Adipocyte (in vitro differentiated cells): ENCODE results near the gene TBC1D4.

Source experiments
- DNase-seq: peaks from one replicate; pipeline ENCODE4 v3.0.0-alpha.2; 2015; ENCODE audit warnings: low read depth
- H3K27me3 ChIP-seq: replicated peaks from 2 replicates; pipeline ENCODE4 v1.7.0; 2013; ENCODE audit warnings: mild to moderate bottlenecking, low read length, moderate library complexity; ENCODE audit not compliant: control insufficient read depth, insufficient read depth
- H3K36me3 ChIP-seq: 2 replicates; pipeline ENCODE4 v1.7.0; 2013; ENCODE audit warnings: low read length, mild to moderate bottlenecking, moderate library complexity; ENCODE audit not compliant: control insufficient read depth, insufficient read depth, severe bottlenecking
- H3K4me1 ChIP-seq: 2 replicates; pipeline ENCODE4 v1.7.0; 2013; ENCODE audit warnings: mild to moderate bottlenecking, low read length, moderate library complexity; ENCODE audit not compliant: control insufficient read depth, insufficient read depth
- H3K4me3 ChIP-seq: 2 replicates; pipeline ENCODE4 v1.7.0; 2013; ENCODE audit warnings: mild to moderate bottlenecking, low read length, moderate library complexity
- H3K9ac ChIP-seq: 2 replicates; pipeline ENCODE4 v1.7.0; 2013; ENCODE audit warnings: mild to moderate bottlenecking, low read length, moderate library complexity
- H3K9me3 ChIP-seq: 2 replicates; pipeline ENCODE4 v1.7.0; 2013; ENCODE audit warnings: mild to moderate bottlenecking, low read length, moderate library complexity; ENCODE audit not compliant: control insufficient read depth

Gene TBC1D4

GRCh38 chr13:75506018-75506417, 24.0 kb upstream of the TBC1D4 start:
- H3K9ac ChIP-seq: no peak overlapping the region
- H3K27me3 ChIP-seq: no peaks in the 10 kb centered on the region
- no peaks in the 10 kb centered on the region for H3K4me1 ChIP-seq
- no peaks in the 10 kb centered on the region for H3K9me3 ChIP-seq
- no peak overlapping the region for H3K4me3 ChIP-seq
- H3K36me3 ChIP-seq: no peaks in the 10 kb centered on the region
- DNase-seq: no peak

- Histone ChIP-seq H3K4me1 (no peaks in the 10 kb centered on the region), H3K36me3 (no peaks in the 10 kb centered on the region), H3K27me3 (no peaks in the 10 kb centered on the region), H3K9me3 (no peaks in the 10 kb centered on the region), H3K4me3 (no peak overlapping the region), H3K9ac (no peak overlapping the region)
- DNase-seq: no peak
These were observed 23.4 kb upstream of the TBC1D4 start for GRCh38 chr13:75505327-75505726.

- peak; percentile 76 for DNase-seq
- no peaks in the 10 kb centered on the region for H3K36me3 ChIP-seq
- no peak overlapping the region for H3K4me3 ChIP-seq
- no peaks in the 10 kb centered on the region for H3K9me3 ChIP-seq
- H3K27me3 ChIP-seq: no peaks in the 10 kb centered on the region
- no peak overlapping the region for H3K9ac ChIP-seq
- peaks cover 4% of the 10 kb centered on the region for H3K4me1 ChIP-seq
These were observed 14.0 kb upstream of the TBC1D4 start for GRCh38 chr13:75495938-75496337.

- Histone ChIP-seq H3K4me1 (peaks cover 12% of the 10 kb centered on the region), H3K9me3 (no peaks in the 10 kb centered on the region), H3K36me3 (no peaks in the 10 kb centered on the region), H3K9ac (no peak overlapping the region), H3K27me3 (no peaks in the 10 kb centered on the region), H3K4me3 (no peak overlapping the region)
- DNase-seq: no peak
These were observed 12.5 kb upstream of the TBC1D4 start for GRCh38 chr13:75494491-75494890.

GRCh38 chr13:75493156-75493555, 11.2 kb upstream of the TBC1D4 start:
- H3K4me3 ChIP-seq: no peak overlapping the region
- no peak overlapping the region for H3K9ac ChIP-seq
- no peaks in the 10 kb centered on the region for H3K36me3 ChIP-seq
- DNase-seq: no peak
- H3K9me3 ChIP-seq: no peaks in the 10 kb centered on the region
- peaks cover 15% of the 10 kb centered on the region for H3K4me1 ChIP-seq
- no peaks in the 10 kb centered on the region for H3K27me3 ChIP-seq

GRCh38 chr13:75492389-75492788, 10.4 kb upstream of the TBC1D4 start:
- no peaks in the 10 kb centered on the region for H3K36me3 ChIP-seq
- peaks cover 15% of the 10 kb centered on the region for H3K4me1 ChIP-seq
- H3K9me3 ChIP-seq: no peaks in the 10 kb centered on the region
- H3K4me3 ChIP-seq: no peak overlapping the region
- peak; percentile 73 for DNase-seq
- H3K9ac ChIP-seq: no peak overlapping the region
- no peaks in the 10 kb centered on the region for H3K27me3 ChIP-seq

GRCh38 chr13:75491376-75491775, 9.4 kb upstream of the TBC1D4 start:
- no peak for DNase-seq
- no peaks in the 10 kb centered on the region for H3K9me3 ChIP-seq
- no peak overlapping the region for H3K9ac ChIP-seq
- peaks cover 20% of the 10 kb centered on the region for H3K4me1 ChIP-seq
- H3K27me3 ChIP-seq: no peaks in the 10 kb centered on the region
- H3K36me3 ChIP-seq: no peaks in the 10 kb centered on the region
- H3K4me3 ChIP-seq: no peak overlapping the region

- Histone ChIP-seq H3K9me3 (no peaks in the 10 kb centered on the region), H3K4me1 (peaks cover 26% of the 10 kb centered on the region), H3K36me3 (no peaks in the 10 kb centered on the region), H3K4me3 (peak overlapping the region; percentile 53), H3K9ac (peak overlapping the region; percentile 52), H3K27me3 (no peaks in the 10 kb centered on the region)
- peak; percentile 90 for DNase-seq
These were observed 7.7 kb upstream of the TBC1D4 start for GRCh38 chr13:75489502-75490263.

GRCh38 chr13:75486146-75487062, 4.4 kb upstream of the TBC1D4 start:
- H3K27me3 ChIP-seq: no peaks in the 10 kb centered on the region
- no peaks in the 10 kb centered on the region for H3K36me3 ChIP-seq
- H3K4me3 ChIP-seq: no peak overlapping the region
- no peak for DNase-seq
- H3K9me3 ChIP-seq: no peaks in the 10 kb centered on the region
- peaks cover 23% of the 10 kb centered on the region for H3K4me1 ChIP-seq
- no peak overlapping the region for H3K9ac ChIP-seq

- H3K9ac ChIP-seq: no peak overlapping the region
- no peaks in the 10 kb centered on the region for H3K27me3 ChIP-seq
- peaks cover 23% of the 10 kb centered on the region for H3K4me1 ChIP-seq
- DNase-seq: no peak
- H3K4me3 ChIP-seq: no peak overlapping the region
- no peaks in the 10 kb centered on the region for H3K36me3 ChIP-seq
- H3K9me3 ChIP-seq: no peaks in the 10 kb centered on the region
These were observed 3.5 kb upstream of the TBC1D4 start for GRCh38 chr13:75485286-75486062.

GRCh38 chr13:75482820-75483079, 781 bp upstream of the TBC1D4 start:
- Histone ChIP-seq H3K27me3 (no peaks in the 10 kb centered on the region), H3K9ac (peak overlapping the region; percentile 85), H3K4me3 (peak overlapping the region; percentile 83), H3K9me3 (no peaks in the 10 kb centered on the region), H3K36me3 (no peaks in the 10 kb centered on the region), H3K4me1 (peaks cover 22% of the 10 kb centered on the region)
- no peak for DNase-seq
